HG03442 (cell line): Measurements from ENCODE around the gene KLC1.
"Not testable (repeated sequence)": the region's sequence is repeated elsewhere in the genome, so short reads cannot be mapped to it uniquely, and the experiment has no call there.

Experiments used
- ATAC-seq: cut with Tn5 transposase; IDR thresholded peaks from one replicate; pipeline ENCODE4 v1.9.1; 2021; ENCODE audit warnings: mild to moderate bottlenecking, moderate library complexity; ENCODE audit not compliant: unreplicated experiment

KLC1 gene

DNA sequence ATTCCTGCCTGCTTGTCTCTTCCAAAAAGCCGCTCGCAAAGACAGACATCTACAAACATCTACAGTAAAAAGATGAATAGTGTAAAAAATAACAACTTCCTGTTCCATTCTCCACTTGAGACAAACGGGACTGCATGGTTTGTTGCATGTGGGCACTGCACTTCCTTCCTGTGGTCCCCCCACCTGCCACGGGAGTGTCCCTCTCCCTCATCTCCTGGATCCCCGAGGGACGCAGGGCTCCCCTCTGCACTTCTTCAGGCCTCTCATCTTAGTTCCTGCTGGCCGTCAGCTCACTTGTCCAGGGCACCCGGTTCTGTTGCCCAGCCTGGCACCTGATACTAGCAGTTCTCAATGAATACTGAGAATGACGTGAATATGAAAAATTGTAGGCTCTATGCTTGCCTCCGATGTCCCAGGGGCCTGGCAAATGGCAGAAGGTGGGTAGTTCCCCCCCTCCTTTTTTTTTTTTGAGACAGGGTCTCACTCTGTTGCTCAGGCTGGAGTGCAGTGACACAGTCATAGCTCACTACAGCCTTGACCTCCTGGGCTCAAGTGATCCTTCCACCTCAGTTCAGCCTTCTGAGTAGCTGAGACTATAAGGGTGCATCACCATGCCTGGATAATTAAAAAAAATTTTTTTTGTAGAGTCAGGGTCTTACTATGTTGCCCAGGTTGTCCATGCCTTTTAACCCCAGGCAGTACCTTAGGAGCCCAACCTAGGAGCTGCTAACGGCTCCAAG lies 3.5 kb upstream of the KLC1 start:
- no peak for ATAC-seq

DNA sequence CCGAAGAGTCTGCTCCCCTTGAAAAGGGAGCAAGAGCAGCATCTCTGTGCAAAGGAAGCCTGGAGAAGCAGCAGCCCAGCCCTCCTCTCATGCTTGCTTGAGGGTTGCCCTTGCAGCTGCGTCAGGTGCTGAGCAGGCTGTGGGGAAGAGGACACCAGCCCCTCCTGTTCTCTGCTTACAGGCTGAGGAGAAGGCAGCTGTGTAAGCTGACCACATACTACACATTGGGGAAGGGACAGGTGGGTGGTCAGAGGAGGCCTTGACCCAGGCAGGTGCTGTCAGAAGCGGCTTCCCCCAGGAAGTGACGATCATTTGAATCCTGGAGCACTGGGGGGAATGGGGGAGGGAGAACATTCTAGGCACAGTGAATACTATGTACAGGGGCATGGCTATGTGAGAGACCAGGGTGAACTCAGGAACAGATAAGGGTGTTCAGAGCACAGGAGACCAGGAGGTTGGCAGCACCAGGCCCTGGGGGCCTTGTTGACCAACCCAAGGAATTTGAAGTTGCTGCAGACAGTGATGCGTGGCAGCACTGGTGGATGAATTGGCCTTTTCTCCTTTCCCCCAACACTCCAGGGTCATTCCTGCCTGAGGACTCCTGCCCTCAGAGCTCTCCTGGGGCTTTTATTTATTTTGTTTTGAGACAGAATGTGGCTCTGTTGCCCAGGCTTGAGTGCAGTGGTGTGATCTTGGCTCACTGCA lies 2.7 kb upstream of the KLC1 start:
- no peak for ATAC-seq

DNA sequence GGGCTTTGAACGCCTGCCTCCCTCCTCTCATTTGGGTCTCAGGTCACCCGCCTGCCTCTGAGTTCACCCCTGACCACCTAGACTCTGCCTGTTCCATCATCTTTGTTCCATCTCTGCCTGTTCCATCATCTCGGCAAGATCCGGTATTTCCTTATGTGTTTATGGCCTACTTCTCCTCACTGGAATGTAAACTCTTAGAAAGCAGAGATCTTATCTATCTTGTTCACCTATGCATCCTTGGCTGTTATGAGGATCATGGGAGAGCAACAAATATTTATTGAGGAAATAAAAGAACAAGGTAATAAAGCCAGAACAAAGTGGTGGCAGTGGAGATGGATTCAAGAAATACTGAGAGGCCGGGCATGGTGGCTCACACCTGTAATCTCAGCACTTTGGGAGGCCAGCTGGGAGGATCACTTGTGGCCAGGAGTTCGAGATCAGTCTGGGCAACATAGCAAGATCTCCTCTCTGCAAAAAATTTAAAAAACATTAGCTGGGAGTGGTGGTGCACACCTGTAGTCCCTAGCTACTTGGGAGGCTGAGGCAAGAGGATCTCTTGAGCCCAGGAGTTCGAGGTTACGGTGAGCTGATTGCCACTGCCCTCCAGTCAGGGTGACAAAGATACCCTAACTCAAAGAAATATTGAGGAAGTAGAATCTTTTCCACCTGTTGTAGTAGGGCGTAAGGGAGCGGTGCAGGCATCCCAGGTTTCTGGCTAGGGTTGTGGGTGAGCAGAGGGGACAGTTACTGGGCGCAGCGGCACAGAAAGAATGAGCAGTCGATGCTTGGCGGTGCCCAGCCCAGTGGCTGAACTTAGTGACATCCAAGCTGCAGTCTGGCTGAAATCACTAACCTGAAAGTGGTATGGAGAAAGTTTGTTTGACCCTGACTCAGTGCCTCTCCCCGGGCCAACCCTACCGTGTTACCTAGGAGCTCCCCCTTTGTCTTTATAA lies 1.7 kb upstream of the KLC1 start:
- ATAC-seq: no peak

DNA sequence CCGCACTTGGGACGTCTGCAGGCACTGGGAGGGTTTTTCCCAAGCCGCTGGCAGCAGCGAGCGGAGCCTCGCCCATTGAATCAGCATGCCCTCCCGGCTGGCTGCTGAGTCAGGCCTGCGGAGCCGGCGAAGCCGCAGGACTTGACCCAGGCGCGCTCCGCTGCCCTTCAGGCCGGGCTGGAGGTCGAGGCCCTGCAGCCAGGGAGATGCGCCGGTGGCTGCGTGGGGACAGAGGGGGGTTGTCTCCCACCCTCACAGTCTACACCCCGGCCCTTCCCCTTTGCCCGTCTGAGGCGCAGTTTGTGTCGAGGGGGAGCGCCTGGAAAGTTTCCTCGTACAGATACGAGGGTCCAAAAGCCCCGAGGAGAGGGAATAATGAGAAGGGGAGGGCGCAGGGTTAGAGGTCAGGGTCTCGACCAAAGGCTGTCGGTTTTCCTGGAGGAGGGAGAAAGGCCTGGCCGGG lies 759 bp upstream of the KLC1 start:
- no peak for ATAC-seq

DNA sequence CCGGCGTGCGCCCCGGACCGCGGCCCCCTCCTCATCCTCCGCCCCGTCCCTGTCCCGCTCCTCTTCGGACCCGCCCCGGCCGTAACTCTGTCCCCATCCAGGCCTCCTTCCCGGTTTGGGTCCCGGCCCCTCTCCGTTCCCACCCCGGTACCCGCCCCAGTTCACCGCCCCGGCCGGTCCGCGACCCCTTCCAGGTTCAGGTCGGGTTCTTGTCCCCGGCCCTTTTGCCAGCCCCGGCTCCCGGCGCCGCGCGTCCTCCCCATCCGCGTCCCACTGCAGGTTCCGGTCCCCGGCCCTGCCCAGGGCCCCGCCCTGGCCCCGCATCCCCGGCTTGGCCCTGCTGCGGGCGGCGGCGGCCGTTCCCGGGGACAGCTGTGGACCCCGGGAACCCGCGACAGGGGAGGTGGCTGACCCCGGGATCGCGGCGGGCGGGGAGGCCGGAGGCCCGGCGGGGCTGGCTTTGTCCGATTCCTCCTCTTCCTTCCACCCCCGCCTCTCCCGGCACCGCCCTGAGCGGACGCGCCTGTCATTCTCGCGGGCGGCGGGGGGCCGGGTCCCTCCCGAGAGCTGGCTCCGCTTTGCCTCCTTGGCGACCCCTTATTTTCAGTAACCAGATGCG lies 601 bp downstream of the KLC1 start:
- peak; percentile 22 for ATAC-seq

GRCh38 chr14:103630364-103631108 lies 1.5 kb downstream of the KLC1 start:
- ATAC-seq: no peak

GRCh38 chr14:103633391-103633790 lies 4.4 kb downstream of the KLC1 start:
- ATAC-seq: no peak

DNA sequence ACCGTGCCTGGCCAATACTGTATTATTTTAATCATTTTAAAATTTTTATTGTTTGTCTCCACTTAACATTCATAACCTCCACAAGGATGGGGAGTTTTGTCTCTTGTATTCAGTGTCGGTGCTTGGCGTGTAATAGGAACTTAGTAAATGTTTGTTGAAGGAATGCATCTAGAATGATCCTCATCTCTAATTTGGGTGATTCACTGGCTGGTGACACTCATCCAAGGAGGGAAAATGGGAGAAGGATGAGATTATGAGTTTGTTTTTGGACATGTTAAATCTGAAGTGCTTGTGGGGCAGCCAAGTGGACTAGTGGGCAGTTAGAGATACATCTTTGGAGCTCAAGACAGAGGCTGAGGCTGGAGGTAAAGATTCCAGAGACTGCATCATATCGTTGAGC lies 5.1 kb downstream of the KLC1 start:
- no peak for ATAC-seq

GRCh38 chr14:103638594-103638993 lies 9.6 kb downstream of the KLC1 start:
- ATAC-seq: no peak

DNA sequence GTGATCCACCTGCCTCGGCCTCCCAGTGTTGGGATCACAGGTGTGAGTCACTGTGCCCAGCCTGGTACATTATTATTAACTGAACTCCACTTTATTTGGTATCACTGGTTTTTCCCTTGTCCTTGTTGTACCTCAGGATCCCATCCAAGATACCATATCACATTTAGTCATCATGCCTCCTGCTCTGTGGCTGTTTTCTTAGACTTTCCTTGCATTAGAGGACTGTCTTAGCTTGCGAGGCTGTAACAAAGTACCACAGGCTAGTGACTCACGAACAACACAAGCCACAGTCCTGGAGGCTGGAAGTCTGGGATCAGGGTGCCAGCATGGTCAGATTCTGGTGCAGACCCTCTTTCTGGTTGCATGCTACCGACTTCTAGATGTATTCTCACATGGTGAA lies 12.2 kb downstream of the KLC1 start:
- ATAC-seq: no peak

- ATAC-seq: no peak
Observed at GRCh38 chr14:103646189-103646588, 17.2 kb downstream of the KLC1 start.

DNA sequence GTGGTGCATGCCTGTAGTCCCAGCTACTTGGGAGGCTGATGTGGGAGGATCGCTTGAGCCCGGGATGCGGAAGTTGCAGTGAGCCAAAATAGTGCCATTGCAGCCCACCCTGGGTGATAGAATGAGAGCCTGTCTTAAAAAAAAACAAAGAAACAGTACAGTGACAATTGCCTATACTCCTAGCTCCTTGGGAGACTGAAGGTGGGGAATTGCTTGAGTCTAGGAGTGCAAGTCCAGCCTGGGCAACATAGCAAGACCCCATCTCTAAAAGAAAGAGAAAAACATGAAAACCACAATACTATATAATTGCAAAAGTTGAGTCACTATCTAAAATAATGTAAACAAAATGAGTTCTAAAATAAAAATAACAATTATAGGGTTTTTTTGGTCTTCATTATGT lies 20.0 kb downstream of the KLC1 start:
- ATAC-seq: no peak

GRCh38 chr14:103650213-103650612 lies 21.2 kb downstream of the KLC1 start:
- no peak for ATAC-seq

DNA sequence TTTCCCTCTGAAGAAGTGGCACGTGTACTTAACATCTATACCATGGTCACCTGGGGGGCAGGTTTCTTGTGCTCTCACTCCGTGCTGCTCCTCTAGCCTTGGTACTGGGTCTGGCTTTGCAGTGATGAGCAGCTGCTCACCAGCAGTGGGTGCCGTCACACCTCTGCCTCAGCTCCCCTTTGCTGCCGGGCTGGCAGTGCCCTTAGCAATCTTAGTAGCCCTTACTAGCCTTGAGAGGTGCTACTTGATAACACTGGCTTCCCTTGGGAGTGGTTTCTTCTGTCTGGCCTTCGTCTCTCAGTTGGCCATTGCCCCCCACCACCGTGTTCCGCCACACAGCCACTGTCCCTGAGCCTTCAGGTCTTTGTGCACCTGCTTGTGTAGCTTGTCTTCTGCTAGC lies 22.6 kb downstream of the KLC1 start:
- ATAC-seq: no peak

- no peak for ATAC-seq
Observed at GRCh38 chr14:103652806-103653205, 23.8 kb downstream of the KLC1 start.

DNA sequence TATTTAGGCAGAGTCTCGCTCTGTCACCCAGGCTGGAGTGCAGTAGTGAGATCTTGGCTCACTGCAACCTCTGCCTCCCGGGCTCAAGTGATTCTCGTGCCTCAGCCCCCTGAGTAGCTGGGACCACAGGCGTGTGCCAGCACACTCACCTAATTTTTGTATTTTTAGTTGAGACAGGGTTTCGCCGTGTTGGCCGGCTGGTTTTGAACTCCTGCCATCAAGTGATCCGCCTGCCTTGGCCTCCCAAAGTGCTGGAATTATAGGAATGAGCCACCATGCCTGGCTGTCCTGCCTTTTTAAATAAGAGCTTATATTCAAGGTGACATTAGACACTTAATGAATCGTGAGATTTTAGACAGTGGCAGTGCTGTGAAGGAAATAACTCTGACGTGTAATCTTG lies 24.3 kb downstream of the KLC1 start:
- not testable (repeated sequence) for ATAC-seq

DNA sequence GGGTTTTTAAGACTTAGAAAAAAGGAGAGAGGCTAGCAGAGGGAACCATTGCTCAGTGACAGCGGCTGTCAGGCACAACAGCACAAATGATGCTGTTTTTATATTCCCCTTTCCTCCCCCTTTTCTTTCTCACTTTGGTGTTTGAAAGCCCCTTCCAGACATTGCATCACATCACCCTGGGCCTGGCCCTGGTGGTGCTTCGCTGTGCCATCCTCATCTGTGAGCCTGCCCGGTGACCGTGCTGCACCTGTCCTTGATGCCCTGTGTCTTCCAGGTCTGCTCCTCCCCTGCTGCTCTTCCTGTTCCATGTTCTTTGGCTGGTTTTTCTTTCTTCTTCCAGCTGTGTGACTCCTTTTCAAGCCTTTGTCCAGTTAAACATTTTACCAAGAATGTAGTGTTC lies 24.8 kb downstream of the KLC1 start:
- ATAC-seq: no peak

- ATAC-seq: no peak
Observed at GRCh38 chr14:103654619-103655018, 25.6 kb downstream of the KLC1 start.

DNA sequence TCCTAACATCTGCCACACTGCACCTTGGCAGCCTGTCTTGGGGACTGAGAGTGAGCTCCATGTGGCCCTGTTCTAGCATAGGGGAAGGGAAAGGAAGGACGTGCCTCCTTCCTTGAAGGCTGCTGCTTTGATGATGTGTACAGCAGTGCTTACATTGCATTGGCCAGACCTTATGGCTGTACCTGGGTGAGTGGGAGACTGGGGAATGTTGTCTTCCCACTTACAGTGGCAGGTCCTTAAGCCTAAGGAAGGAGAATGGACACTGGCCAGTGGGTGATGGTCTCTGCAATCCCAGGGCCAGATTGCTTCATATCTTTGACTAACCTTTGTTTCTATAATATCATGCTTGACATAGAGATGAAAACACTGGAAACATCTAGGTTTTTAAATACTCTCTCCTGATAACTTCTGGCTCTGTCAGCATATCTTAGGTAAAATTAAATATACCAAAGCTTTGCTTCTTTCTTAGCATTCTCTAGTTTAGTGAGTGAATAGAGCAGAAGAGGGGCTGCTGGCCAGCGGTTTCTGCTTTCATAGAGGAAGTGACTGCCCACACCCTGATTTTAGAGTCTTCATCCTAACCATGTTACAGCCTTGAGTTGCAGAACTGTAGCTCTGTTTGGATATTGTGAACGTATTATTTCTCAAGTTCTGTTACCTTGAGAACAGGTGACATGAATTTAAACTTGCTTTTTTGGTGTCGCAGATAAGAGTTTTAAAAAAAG lies 27.2 kb downstream of the KLC1 start:
- ATAC-seq: no peak

- ATAC-seq: no peak
Observed at GRCh38 chr14:103656756-103657133, 27.7 kb downstream of the KLC1 start.
